ENCODE results near the gene KCNQ1.

KCNQ1 gene

DNA sequence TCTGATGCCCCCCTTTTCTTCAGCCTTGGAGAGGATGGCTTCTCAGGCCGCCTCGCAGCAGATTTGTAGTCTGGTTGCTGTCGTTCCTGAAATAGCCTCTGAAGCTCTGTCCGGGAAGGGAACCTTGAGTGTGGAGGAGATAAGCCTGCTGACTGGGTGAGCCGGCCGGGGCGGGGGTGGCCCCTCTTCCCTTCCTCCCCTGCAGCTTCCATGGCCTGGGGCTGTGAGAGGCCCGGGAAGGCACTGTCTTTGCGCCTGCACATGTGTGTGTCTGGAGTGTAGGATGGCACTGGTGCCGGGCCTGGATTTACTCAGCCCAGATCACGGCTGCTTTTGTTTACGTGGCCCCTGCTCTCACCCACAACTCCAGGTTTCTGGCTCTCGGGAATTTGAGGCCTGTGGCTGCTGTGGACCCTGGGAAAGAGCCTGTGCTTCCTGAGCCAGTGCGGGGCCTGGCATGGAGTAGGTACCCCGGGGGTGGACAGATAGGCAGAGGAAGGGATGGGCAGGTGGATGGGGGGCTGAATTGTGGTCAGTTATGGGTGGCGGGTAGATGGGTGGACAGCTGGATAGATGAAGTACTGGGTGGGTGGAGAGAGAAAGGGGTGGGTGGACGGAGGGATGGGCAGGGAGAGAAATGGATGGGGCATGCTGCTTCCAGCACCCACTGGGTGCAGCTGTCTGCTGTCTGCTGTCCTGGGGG, 16.6 kb downstream of the KCNQ1 start:
- no peak for DNase-seq

- no peak for DNase-seq
These were observed 17.2 kb downstream of the KCNQ1 start for GRCh38 chr11:2461956-2462542.

- no peak for DNase-seq
These were observed 17.8 kb downstream of the KCNQ1 start for GRCh38 chr11:2462543-2462985.

DNA sequence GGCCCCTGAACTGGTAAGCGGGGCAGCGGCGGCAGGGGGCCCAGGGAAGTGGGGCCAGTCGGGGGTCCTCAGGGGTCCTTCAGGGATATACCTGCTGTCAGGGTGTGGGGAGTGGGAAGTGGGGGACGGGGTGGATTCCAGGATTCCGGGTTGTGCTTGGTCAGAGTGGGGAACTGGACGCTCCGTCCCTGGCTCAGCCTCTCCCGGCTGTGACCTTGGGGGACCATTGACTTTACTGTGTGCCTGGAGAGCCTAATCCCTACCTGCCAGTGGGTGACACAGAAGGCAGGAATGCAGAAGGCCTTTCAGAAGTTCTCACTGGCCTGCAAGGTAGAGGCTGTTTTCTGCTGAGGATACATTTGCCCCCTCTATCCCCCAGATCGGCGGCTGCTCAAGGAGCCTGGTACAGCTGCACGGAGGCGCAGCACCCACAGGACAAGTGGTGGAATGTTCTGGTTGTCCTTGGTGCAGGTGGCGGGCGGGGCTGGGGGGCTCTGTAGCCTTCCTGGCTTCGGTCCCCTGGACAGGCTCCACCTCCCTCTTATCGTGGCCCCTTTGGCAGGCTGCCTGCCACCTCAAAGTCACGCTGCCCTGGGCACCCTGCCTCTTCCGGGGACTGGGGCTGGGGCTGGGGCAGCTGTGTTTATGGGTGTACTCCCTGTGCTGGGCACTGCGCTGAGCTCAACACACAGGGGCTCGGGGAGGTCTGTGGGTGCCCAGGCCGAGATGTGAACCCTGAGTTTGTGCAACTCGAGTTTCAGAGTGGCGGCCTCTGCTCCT, 18.4 kb downstream of the KCNQ1 start:
- DNase-seq, result no peak

- DNase-seq, result no peak
These were observed 19.0 kb downstream of the KCNQ1 start for GRCh38 chr11:2463766-2464277.

GRCh38 chr11:2464451-2465165, 19.8 kb downstream of the KCNQ1 start:
- no peak for DNase-seq

GRCh38 chr11:2465202-2466068, 20.6 kb downstream of the KCNQ1 start:
- no peak for DNase-seq

- no peak for DNase-seq
These were observed 21.4 kb downstream of the KCNQ1 start for GRCh38 chr11:2466069-2466801.

DNA sequence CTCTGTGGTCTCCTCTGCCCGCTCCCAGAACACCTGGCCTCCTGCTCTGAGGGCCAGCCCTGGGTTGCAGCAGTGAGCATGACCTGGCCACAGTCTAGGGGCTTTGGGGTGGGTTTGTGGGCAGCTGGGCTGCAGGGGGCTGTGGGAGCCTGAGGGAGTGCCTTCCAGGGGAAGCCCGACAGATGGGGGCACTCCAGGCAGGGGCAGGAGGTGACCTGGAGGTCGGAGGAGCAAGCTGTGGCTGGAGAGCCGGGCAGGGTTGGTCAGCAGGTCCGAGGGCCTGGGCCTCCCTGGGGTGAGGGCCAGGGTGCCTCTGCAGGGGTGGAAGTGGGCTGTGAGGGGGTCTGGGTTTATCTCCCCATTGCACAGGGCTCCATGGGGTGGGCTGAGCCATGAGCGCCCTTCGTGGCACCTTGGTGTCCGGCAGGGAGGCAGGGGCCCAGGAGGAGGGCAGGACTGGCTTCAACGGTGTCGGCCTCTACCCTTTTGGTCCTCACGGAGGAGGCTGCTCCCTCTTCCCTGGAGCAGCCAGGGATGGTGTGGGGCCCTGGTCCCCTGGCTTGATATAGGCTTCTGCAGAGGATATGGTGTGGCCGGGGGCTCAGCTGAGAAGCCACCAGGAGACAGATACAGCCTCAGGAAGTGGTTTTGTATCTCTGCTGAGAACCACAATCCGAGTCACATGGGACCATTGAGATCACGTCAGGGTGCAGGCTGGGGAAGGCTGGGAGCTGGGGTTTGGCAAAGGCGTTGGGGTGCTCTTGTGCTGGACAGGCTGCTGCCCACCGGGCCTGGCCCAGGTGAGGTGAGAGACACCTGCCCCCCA, 22.3 kb downstream of the KCNQ1 start:
- DNase-seq, result no peak

GRCh38 chr11:2467695-2468055, 22.9 kb downstream of the KCNQ1 start:
- DNase-seq, result no peak

DNA sequence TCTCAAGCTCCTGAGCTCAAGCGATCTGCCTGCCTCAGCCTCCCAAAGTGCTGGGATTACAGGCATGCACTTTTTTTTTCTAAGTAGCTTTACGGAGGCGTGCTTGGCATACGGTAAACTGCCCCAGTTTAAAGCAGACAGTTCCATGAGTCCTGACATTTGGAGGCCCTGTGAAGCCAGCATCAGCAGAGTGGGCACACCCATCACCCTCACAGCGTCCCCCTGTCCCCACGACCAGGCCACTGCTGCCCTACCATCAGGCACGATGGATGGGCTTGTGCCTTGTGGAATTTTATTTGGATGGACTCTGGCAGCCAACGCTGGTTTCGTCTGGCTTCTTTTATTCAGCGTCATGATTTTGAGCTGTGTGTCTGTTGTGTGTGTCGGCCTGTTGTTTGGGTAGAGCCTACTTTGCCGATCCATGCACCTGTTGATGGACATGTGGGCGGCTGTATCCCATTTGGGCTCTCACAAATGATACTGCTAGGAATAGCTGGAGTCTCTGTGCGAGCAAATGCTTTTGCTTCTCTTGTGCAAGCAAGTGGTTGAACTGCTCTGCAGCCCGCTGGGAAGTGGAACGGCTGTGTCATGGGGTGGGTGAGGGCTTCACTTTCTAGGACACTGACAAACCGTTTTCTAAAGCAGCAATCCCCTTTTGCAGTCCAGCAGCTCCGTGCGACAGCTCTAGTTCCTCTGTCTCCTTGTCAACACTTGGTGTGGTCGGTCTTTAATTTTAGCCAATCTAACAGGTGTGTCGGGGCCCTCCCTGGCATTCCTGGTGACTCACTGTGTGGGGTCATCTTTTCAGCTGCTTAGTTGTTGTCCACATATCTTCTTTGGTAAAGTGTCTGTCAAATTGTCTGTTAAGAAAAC, 23.8 kb downstream of the KCNQ1 start:
- DNase-seq, result no peak

GRCh38 chr11:2470495-2470894, 25.7 kb downstream of the KCNQ1 start:
- DNase-seq, result no peak

DNA sequence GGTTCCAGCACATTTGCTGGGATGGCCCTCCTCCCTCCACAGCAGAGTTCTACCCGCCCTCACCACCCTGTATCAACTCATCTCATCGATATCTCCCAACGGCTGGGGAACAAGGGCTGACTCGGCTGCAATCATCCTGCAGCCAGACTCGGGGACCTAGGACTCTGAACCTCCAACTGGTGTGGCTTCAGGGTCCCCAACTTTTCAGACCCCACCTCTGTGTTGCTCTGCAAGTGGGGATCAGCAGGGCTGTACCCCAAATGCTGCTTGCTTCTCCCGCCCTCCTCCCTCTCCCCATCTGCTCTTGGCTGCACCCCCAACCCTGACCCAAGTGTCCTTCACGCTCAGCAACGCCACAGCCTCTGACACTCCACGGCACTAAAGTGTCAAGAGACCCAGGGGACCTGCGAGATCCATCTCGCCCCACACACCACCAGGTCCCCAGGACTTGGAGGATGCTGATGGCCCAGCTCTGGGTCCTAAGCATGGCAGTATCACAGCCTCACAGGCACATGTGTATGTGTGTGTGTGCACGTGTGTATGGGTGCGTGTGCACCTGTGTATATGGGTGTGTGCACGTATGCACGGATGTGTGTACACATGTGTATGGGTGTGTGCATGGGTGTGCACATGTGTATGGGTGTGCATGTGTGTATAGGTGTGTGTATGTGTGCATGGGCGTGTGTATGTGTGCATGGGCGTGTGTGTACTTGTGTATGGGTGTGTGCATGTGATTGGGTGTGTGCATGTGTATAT, 26.4 kb downstream of the KCNQ1 start:
- DNase-seq, result no peak

DNA sequence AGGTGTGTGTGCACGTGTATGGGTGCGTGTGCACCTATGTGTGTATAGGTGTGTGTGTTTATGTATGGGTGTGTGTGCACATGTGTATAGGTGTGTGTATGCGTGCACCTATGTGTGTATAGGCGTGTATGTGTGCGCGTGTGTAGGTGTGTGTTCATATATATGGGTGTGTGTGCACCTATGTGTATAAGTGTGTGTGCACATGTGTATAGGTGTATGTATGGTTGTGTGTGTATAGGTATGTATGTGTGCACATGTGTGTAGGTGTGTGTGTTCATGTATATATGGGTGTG, 26.9 kb downstream of the KCNQ1 start:
- no peak for DNase-seq

- DNase-seq, result no peak
These were observed 27.8 kb downstream of the KCNQ1 start for GRCh38 chr11:2472428-2473186.

DNA sequence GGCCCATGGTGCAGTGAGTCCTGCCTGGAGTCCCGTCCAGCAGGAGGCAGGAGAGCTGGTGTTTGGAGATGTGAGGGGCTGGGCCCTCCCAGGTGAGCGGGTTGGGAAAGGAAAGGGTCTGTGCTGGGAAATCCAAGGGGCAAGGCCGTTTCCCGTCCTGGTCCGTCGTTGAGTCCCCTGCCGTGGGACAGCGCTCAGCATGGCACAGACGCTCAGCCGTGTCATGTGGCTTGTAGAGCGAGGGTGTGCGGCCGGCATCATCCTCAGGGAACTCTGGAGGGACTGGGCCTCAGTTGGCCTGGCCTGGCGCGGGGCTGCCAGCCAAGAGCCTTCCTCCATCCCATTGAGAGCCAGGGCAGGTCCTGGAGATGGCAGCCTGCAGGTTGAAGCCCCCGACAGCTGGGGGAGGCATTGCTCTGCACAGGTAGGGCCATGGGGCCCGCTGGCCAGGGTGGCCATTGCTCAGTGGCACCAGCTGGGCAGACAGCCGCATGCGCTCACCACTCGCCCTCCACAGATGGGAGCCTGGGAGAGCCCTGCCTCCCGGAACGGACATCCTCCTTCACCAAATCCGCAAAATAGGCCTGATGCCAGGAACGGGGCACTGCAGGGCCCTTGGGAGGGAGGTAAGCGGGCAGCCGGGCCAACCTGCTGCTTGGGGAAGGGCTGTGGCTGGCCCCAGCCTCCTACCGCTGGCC, 28.7 kb downstream of the KCNQ1 start:
- no peak for DNase-seq
